Immature natural killer cell (primary cell): ENCODE measurements around the gene ITGB1BP1. TPM values are rescaled to one million over a fixed set of nuclear protein-coding genes. Genes with fewer than 3 reads are reported as not detected.

Source experiments
- polyA plus RNA-seq, 3 donors: library from polyadenylated mRNA; unstranded; fragments of 300-500 nt; fragmentation: Illumina TruSeq; gene quantifications; one replicate each; pipeline ENCODE4 v1.2.3, GENCODE V29; 2021

The ITGB1BP1 gene
- polyA plus RNA-seq, 3 donors from 2014 or later: 157 to 212 (median 204) TPM

Other genes with a start within 250 kb of the ITGB1BP1 start
- gene ASAP2, start 216.7 kb downstream of the ITGB1BP1 start, polyA plus RNA-seq: under 1 TPM in 2 of 3 donors, not detected in 1; 0.04 to 0.06 TPM
- 10 to 100 TPM; 22.1 to 48.0 (median 35.2) TPM for gene CPSF3, start 126 bp upstream of the ITGB1BP1 start, polyA plus RNA-seq
- gene IAH1, start 51.0 kb upstream of the ITGB1BP1 start, polyA plus RNA-seq: 10 to 100 TPM; 68.4 to 88.5 (median 85.4) TPM
- gene ADAM17, start 132.3 kb upstream of the ITGB1BP1 start, polyA plus RNA-seq: 10 to 100 TPM in 1 of 3 donors, 1 to 10 TPM in 2; 6.3 to 14.9 (median 8.0) TPM
- 100 to 1,000 TPM; 406 to 761 (median 479) TPM for gene YWHAQ, start 207.5 kb upstream of the ITGB1BP1 start, polyA plus RNA-seq